A673 (cell line): Measurements from ENCODE around the gene GRIK4. TPM values are rescaled to one million over a fixed set of nuclear protein-coding genes. Genes with fewer than 3 reads are reported as not detected.
A peak's percentile ranks its signal among the peaks of the same experiment; 100 is the strongest.

Experiments used
- BruUV-seq: library from RNA; stranded (reverse); fragments of 400-500 nt; replicated peaks from 2 replicates; lab custom pipeline; 2021; lab: Mats Ljungman, UMichigan
- CTCF ChIA-PET: fragments of 300-600 bp; sonication (Branson Sonifier 250); formaldehyde crosslinking; loops from one replicate; lab custom pipeline; 2022; ENCODE audit warnings: antibody characterized with exemption; lab: Charles Lee
- POLR2A ChIA-PET: fragments of 300-600 bp; sonication (Branson Sonifier 250); formaldehyde crosslinking; loops from one replicate; lab custom pipeline; 2022; ENCODE audit warnings: antibody characterized with exemption; ENCODE audit not compliant: low non-redundant PET; lab: Charles Lee
- DNase-seq: peaks from one replicate; pipeline ENCODE4 v3.0.0-alpha.2; 2015; ENCODE audit warnings: low spot score
- H3K27ac ChIP-seq: fragments of 200-600 bp; sonication (generic); 2 replicates; pipeline ENCODE4 v1.5.1; 2016; ENCODE audit warnings: mixed run types, low read depth, mild to moderate bottlenecking, mixed read lengths, antibody characterized with exemption, low read length; ENCODE audit not compliant: poor library complexity, severe bottlenecking
- H3K27me3 ChIP-seq: fragments of 200-600 bp; sonication (generic); replicated peaks from 2 replicates; pipeline ENCODE4 v1.6.1; 2017; ENCODE audit warnings: mixed run types, low read depth, mild to moderate bottlenecking, mixed read lengths, antibody characterized with exemption, low read length; ENCODE audit not compliant: insufficient read depth, poor library complexity
- H3K36me3 ChIP-seq: fragments of 200-600 bp; sonication (generic); 2 replicates; pipeline ENCODE4 v1.6.1; 2016; ENCODE audit warnings: mixed run types, mild to moderate bottlenecking, mixed read lengths, antibody characterized with exemption, low read length; ENCODE audit not compliant: insufficient read depth, poor library complexity, severe bottlenecking
- H3K4me1 ChIP-seq: fragments of 200-600 bp; sonication (generic); 2 replicates; pipeline ENCODE4 v1.6.1; 2017; ENCODE audit warnings: mixed run types, mild to moderate bottlenecking, mixed read lengths, antibody characterized with exemption, low read length; ENCODE audit not compliant: insufficient read depth, poor library complexity, severe bottlenecking
- H3K4me3 ChIP-seq: fragments of 200-600 bp; sonication (generic); 2 replicates; pipeline ENCODE4 v1.5.1; 2016; ENCODE audit warnings: low read depth, mixed run types, mild to moderate bottlenecking, mixed read lengths, low read length; ENCODE audit not compliant: poor library complexity, severe bottlenecking
- H3K9me3 ChIP-seq: fragments of 200-600 bp; sonication (generic); 2 replicates; pipeline ENCODE4 v1.6.1; 2016; ENCODE audit warnings: mixed run types, low read depth, mild to moderate bottlenecking, mixed read lengths, antibody characterized with exemption, low read length; ENCODE audit not compliant: poor library complexity, severe bottlenecking
- CTCF ChIP-seq: fragments of 300-800, 200-600 bp; sonication (generic); conservative IDR thresholded peaks from 2 replicates; pipeline ENCODE4 v1.5.1; 2017; ENCODE audit warnings: low read depth, mild to moderate bottlenecking, antibody characterized with exemption, low read length, moderate library complexity, mixed read lengths
- EZH2 ChIP-seq: fragments of 200-600 bp; sonication (generic); IDR thresholded peaks from 2 replicates; pipeline ENCODE4 v1.6.1; 2017; ENCODE audit warnings: borderline replicate concordance, low read depth, mild to moderate bottlenecking, mixed read lengths, antibody characterized with exemption, low read length; ENCODE audit not compliant: poor library complexity, severe bottlenecking
- intact Hi-C: fragments of 100-400 bp; cut with micrococcal nuclease; formaldehyde crosslinking; loops from one replicate; pipeline ENCODE4 v1.10.0; 2022; ENCODE audit not compliant: unreplicated experiment
- total RNA-seq: library from RNA; stranded (reverse); gene quantifications from 2 replicates; pipeline ENCODE4 v1.2.3, GENCODE V29; 2021

The GRIK4 gene
- total RNA-seq, 1 experiment from 2014 or later, result not detected

- peaks cover 4% of the 10 kb centered on the region for H3K4me1 ChIP-seq
- no peaks in the 10 kb centered on the region for H3K27me3 ChIP-seq
- POLR2A ChIA-PET, result no interaction called here
- DNase-seq, result no peak
- TF ChIP-seq CTCF (no peak), EZH2 (no peak)
- H3K27ac ChIP-seq, result no peak overlapping the region
- no peaks in the 10 kb centered on the region for H3K9me3 ChIP-seq
- intact Hi-C loops, result no loop called here
- CTCF ChIA-PET, result no interaction called here
- no peaks in the 10 kb centered on the region for H3K36me3 ChIP-seq
- no TSS peak for BruUV-seq
- no peak overlapping the region for H3K4me3 ChIP-seq
These were observed 96.5 kb downstream of the GRIK4 start for GRCh38 chr11:120608061-120608460.

GRCh38 chr11:120608760-120609211 lies 97.2 kb downstream of the GRIK4 start:
- intact Hi-C loops, result no loop called here
- CTCF ChIA-PET, result no interaction called here
- Histone ChIP-seq H3K9me3 (no peaks in the 10 kb centered on the region), H3K36me3 (no peaks in the 10 kb centered on the region), H3K27ac (no peak overlapping the region), H3K4me3 (no peak overlapping the region), H3K4me1 (peaks cover 4% of the 10 kb centered on the region), H3K27me3 (no peaks in the 10 kb centered on the region)
- no TSS peak for BruUV-seq
- TF ChIP-seq CTCF (no peak), EZH2 (no peak)
- peak; percentile 46 for DNase-seq
- POLR2A ChIA-PET, result no interaction called here

- ChIA-PET CTCF (no interaction called here), POLR2A (no interaction called here)
- no TSS peak for BruUV-seq
- intact Hi-C loops, result no loop called here
- Histone ChIP-seq H3K4me3 (no peak overlapping the region), H3K9me3 (no peaks in the 10 kb centered on the region), H3K27ac (no peak overlapping the region), H3K27me3 (no peaks in the 10 kb centered on the region), H3K36me3 (no peaks in the 10 kb centered on the region), H3K4me1 (peaks cover 4% of the 10 kb centered on the region)
- no peak for DNase-seq
- TF ChIP-seq EZH2, result no peak
- no peak for TF ChIP-seq CTCF
These were observed 98.6 kb downstream of the GRIK4 start for GRCh38 chr11:120610111-120610510.
